Gastrocnemius medialis (tissue), 4 donors: Measurements from ENCODE around the gene LRRC8C. TPM values are rescaled to one million over a fixed set of nuclear protein-coding genes. Genes with fewer than 3 reads are reported as not detected.

Source experiments
- ATAC-seq, 2 donors: fragments of 150-250 bp; one replicate each; pipeline ENCODE4 v1.9.1; 2016
- DNase-seq, 2 donors: peaks; one replicate each; pipeline ENCODE4 v3.0.0-alpha.2; 2019
- H3K27ac ChIP-seq, 4 donors: fragments of 200-600 bp; sonication (generic); 1 replicate in 1 of 4; 2 replicates in 3 of 4; pipeline ENCODE4 v1.5.1; 2016 to 2018; ENCODE audit warnings: mild to moderate bottlenecking in 2 of 4, moderate library complexity in 1 of 4
- H3K27me3 ChIP-seq, 3 donors: fragments of 200-600 bp; sonication (generic) in 2 of 3; 1 replicate in 1 of 3; 2 replicates in 2 of 3; pipeline versions ENCODE4 v1.5.1 to v1.6.0; 2016 to 2019; ENCODE audit warnings: mild to moderate bottlenecking in 1 of 3, moderate library complexity in 1 of 3
- H3K36me3 ChIP-seq, 2 donors: fragments of 200-600 bp; sonication (generic) in 1 of 2; one replicate each; pipeline ENCODE4 v1.5.1; 2017 to 2018
- H3K4me1 ChIP-seq, 2 donors: fragments of 200-600 bp; sonication (generic) in 1 of 2; one replicate each; pipeline ENCODE4 v1.5.1; 2016 to 2017; ENCODE audit warnings: mild to moderate bottlenecking in 2 of 2
- H3K4me3 ChIP-seq, 4 donors: fragments of 200-600 bp; sonication (generic) in 3 of 4; 1 replicate in 1 of 4; 2 replicates in 3 of 4; pipeline ENCODE4 v1.5.1; 2016 to 2019; ENCODE audit warnings: mild to moderate bottlenecking in 2 of 4
- H3K9me3 ChIP-seq, 3 donors: fragments of 200-600 bp; sonication (generic) in 2 of 3; 1 replicate in 1 of 3; 2 replicates in 2 of 3; pipeline ENCODE4 v1.5.1; 2016 to 2019
- CTCF ChIP-seq, 5 experiments: fragments of 450-650 bp in 3 of 5; fragments of 200-600 bp in 2 of 5; sonication (generic) in 2 of 5; IDR thresholded peaks in 4 of 5; conservative IDR thresholded peaks in 1 of 5; 1 replicate in 4 of 5; 2 replicates in 1 of 5; pipeline ENCODE4 v1.5.1; 2016 to 2019; ENCODE audit warnings: antibody characterized with exemption in 5 of 5, mild to moderate bottlenecking in 3 of 5, moderate library complexity in 3 of 5
- POLR2A ChIP-seq, 2 donors: fragments of 450-650 bp; IDR thresholded peaks; one replicate each; pipeline ENCODE4 v1.6.1; 2017; ENCODE audit warnings: antibody characterized with exemption in 2 of 2, mild to moderate bottlenecking in 2 of 2, moderate library complexity in 2 of 2
- in situ Hi-C, 4 donors: fragments of 200-750 bp; cut with MboI; loops; one replicate each; pipeline versions ENCODE4 v1.15.0 to v1.8.0; 2017; ENCODE audit warnings: low sequenced_read_pairs in 4 of 4
- intact Hi-C: fragments of 100-400 bp; cut with DNase I; formaldehyde crosslinking; loops from one replicate; pipeline ENCODE4 v1.15.1; 2023; ENCODE audit warnings: low total_unique reads
- total RNA-seq, 4 donors: library from RNA; depleted of rRNA; stranded (reverse); fragments of >200 nt; gene quantifications; one replicate each; pipeline versions ENCODE4 v1.1.0 to v1.2.3, GENCODE V29; 2016

The LRRC8C gene
- total RNA-seq, 4 donors from 2014 or later = 2.9 to 5.8 (median 4.1) TPM

GRCh38 chr1:89630048-89630447 lies 2.9 kb upstream of the LRRC8C start:
- H3K9me3 ChIP-seq = no peaks in the 10 kb centered on the region
- TF ChIP-seq CTCF (IDR thresholded peaks at IDR 0.05 in 4 of 5, conservative IDR thresholded peaks at IDR 0.05 in 1 of 5) (no peak), POLR2A (IDR thresholded peaks at IDR 0.05) (no peak)
- H3K4me3 ChIP-seq = no peak overlapping the region
- H3K4me1 ChIP-seq = no peaks in the 10 kb centered on the region
- H3K27me3 ChIP-seq = no peaks in the 10 kb centered on the region
- H3K36me3 ChIP-seq = no peaks in the 10 kb centered on the region
- in situ Hi-C loops = loop anchor here in 3 of 4 donors (10.0 to 25.0 kb wide), 2 partner anchors 132 to 135 kb away; no protein-coding TSS in a partner anchor
- H3K27ac ChIP-seq = no peak overlapping the region
- ATAC-seq (no peak), DNase-seq (no peak)
- intact Hi-C loops = no loop called here

- Histone ChIP-seq H3K4me1 (no peaks in the 10 kb centered on the region), H3K27ac (peak overlapping the region; percentile 64 to 83 (median 79)), H3K4me3 (peak overlapping the region; percentile 58 to 87 (median 82)), H3K9me3 (no peaks in the 10 kb centered on the region), H3K36me3 (no peaks in the 10 kb centered on the region), H3K27me3 (no peaks in the 10 kb centered on the region)
- intact Hi-C loops (no loop called here), in situ Hi-C loops (loop anchor here in 3 of 4 donors (10.0 to 25.0 kb wide), 2 partner anchors 130 to 133 kb away; no protein-coding TSS in a partner anchor)
- DNase-seq = no peak
- ATAC-seq = no peak
- TF ChIP-seq CTCF (IDR thresholded peaks at IDR 0.05 in 4 of 5, conservative IDR thresholded peaks at IDR 0.05 in 1 of 5) (no peak), POLR2A (IDR thresholded peaks at IDR 0.05) (no peak)
Observed at GRCh38 chr1:89631816-89632656, 884 bp upstream of the LRRC8C start.

- no peak for TF ChIP-seq POLR2A (IDR thresholded peaks at IDR 0.05)
- TF ChIP-seq CTCF (IDR thresholded peaks at IDR 0.05 in 4 of 5, conservative IDR thresholded peaks at IDR 0.05 in 1 of 5) = no peak
- intact Hi-C loops = loop anchor here (1.0 kb wide), 1 partner anchor 129 kb away; no protein-coding TSS in a partner anchor
- Histone ChIP-seq H3K36me3 (no peaks in the 10 kb centered on the region), H3K9me3 (no peaks in the 10 kb centered on the region), H3K27me3 (no peaks in the 10 kb centered on the region), H3K4me3 (peak overlapping the region; percentile 58 to 87 (median 82)), H3K27ac (peak overlapping the region; percentile 77 to 83 (median 79)), H3K4me1 (no peaks in the 10 kb centered on the region)
- peak; percentile 35 to 53 for ATAC-seq
- in situ Hi-C loops = loop anchor here in 3 of 4 donors (10.0 to 25.0 kb wide), 2 partner anchors 129 to 131 kb away; no protein-coding TSS in a partner anchor
- DNase-seq = no peak
Observed at GRCh38 chr1:89633248-89633799, 404 bp downstream of the LRRC8C start.

- intact Hi-C loops = loop anchor here (1.0 kb wide), 1 partner anchor 128 kb away; no protein-coding TSS in a partner anchor
- no peak for DNase-seq
- peak overlapping the region; percentile 58 to 87 (median 82) for H3K4me3 ChIP-seq
- no peaks in the 10 kb centered on the region for H3K27me3 ChIP-seq
- no peaks in the 10 kb centered on the region for H3K4me1 ChIP-seq
- H3K9me3 ChIP-seq = no peaks in the 10 kb centered on the region
- in situ Hi-C loops = loop anchor here in 3 of 4 donors (10.0 to 25.0 kb wide), 2 partner anchors 128 to 131 kb away; no protein-coding TSS in a partner anchor
- TF ChIP-seq POLR2A (IDR thresholded peaks at IDR 0.05) (no peak), CTCF (IDR thresholded peaks at IDR 0.05 in 4 of 5, conservative IDR thresholded peaks at IDR 0.05 in 1 of 5) (no peak)
- peak overlapping the region; percentile 77 to 83 (median 79) for H3K27ac ChIP-seq
- no peaks in the 10 kb centered on the region for H3K36me3 ChIP-seq
- peak in 1 of 2 donors; percentile 4 for ATAC-seq
Observed at GRCh38 chr1:89633800-89634625, 1.1 kb downstream of the LRRC8C start.
